Measurements from ENCODE around the gene PTGER1.
A peak's percentile ranks its signal among the peaks of the same experiment; 100 is the strongest.

Gene PTGER1

DNA sequence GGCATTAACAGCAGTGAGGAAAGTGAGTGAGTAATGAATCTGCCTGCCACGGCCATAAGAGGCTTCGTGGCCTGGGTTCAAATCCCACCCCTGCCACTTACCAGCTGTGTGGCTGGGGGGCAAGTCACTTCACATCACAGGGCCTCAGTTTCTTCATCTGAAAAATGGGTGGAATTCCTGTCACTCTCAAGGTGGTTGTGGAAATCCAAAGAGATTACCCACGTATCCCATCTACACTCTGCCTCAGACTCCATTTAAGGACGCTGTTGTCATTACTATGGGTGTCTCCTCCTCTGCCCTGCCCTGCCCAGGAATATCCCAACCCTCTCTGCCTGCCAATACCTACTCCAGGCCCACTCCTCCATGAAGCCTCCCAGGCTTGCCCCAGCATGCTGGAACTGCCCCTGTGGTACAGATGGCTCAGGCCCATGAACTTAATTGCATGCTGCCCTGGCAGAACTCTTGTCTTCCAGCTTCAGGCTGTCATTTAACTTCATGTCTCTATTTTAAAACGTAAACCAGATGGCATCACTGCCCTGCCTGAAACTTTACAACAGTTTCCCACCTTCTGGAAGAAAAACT, 17.7 kb upstream of the PTGER1 start:
- H3K4me1 Mint-ChIP-seq (ENCODE audit: low read depth) = peaks cover 24% of the 10 kb centered on the region
- H3K9me3 Mint-ChIP-seq = no peaks in the 10 kb centered on the region
- no peaks in the 10 kb centered on the region for H3K27me3 Mint-ChIP-seq
- peak overlapping the region; percentile 57 for H3K27ac Mint-ChIP-seq
- DNase-seq = no peak
- peaks cover 26% of the 10 kb centered on the region for H3K36me3 Mint-ChIP-seq (ENCODE audit: low read depth)
- no peak overlapping the region for H3K4me3 Mint-ChIP-seq

DNA sequence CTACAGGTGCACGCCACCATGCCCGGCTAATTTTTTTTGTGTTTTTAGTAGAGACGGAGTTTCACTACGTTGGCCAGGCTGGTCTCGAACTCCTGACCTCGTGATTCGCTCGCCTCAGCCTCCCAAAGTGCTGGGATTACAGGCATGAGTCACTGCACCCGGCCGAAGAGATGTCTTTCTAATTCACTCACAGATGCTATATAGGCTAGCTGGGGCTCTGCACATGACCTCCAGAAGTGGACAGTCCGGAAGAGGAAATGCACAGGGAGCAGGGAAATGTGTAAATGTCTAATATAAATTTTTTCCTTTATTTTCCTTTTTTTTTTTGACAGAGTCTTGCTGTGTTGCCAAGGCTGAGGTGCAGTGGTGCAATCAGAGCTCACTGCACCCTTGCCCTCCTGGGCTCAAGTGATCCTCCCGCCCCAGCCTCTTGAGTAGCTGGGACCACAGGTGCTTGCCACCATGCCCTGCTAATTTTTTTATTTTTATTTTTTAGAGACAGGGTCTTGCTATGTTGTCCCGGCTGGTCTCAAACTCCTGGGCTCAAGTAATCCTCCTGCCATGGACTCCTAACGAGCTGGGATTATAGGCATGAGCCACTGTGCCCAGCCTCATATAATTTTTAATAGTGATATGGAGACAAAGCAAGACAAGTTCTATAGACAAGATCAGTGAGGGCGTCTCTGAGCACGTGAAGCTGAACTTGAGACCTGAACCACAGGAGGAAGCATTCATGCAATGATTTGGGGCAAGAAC, 12.4 kb upstream of the PTGER1 start:
- H3K27ac Mint-ChIP-seq = no peak overlapping the region
- DNase-seq = no peak
- H3K36me3 Mint-ChIP-seq (ENCODE audit: low read depth) = peaks cover 24% of the 10 kb centered on the region
- no peaks in the 10 kb centered on the region for H3K27me3 Mint-ChIP-seq
- no peaks in the 10 kb centered on the region for H3K9me3 Mint-ChIP-seq
- H3K4me1 Mint-ChIP-seq (ENCODE audit: low read depth) = peaks cover 6% of the 10 kb centered on the region
- no peak overlapping the region for H3K4me3 Mint-ChIP-seq

DNA sequence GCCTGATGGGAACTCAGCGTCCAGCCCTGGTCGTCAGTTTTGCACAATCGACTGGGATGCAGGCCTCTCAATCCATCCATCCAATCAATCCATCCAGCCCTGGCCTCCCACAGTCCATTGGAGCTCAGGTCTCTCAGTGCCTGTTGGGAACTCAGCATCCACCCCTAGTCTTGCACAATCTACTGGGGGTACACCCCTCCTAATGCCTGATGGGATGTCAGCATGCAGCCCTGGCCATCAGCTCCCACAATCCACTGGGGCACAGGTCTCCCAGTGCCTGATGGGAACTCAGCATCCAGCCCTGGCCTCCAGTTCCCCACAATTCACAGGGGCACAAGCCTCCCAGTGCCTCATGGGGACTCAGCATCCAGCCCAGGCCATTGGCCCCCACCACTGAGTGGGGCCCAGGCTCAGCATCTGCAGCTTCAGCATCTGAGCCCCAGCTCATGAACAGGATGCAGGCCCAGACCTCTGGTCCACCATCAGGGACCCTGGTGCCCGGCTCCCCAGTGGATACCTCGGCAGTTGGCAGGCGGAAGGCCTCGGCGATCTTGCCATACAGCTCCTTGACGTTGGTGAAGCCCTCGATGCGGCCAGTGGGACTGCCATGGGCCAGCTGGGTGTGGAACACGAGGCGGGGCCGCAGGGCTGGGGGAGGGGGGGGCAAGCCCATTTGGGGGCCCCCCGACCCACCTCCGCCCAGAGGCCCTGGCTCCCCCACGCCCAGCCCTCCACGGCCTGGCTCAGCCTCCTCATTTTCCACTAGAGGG, 7.2 kb upstream of the PTGER1 start:
- peaks cover 18% of the 10 kb centered on the region for H3K36me3 Mint-ChIP-seq (ENCODE audit: low read depth)
- H3K27ac Mint-ChIP-seq = no peak overlapping the region
- peaks cover 10% of the 10 kb centered on the region for H3K4me1 Mint-ChIP-seq (ENCODE audit: low read depth)
- H3K27me3 Mint-ChIP-seq = no peaks in the 10 kb centered on the region
- H3K9me3 Mint-ChIP-seq = no peaks in the 10 kb centered on the region
- H3K4me3 Mint-ChIP-seq = no peak overlapping the region
- DNase-seq = no peak

DNA sequence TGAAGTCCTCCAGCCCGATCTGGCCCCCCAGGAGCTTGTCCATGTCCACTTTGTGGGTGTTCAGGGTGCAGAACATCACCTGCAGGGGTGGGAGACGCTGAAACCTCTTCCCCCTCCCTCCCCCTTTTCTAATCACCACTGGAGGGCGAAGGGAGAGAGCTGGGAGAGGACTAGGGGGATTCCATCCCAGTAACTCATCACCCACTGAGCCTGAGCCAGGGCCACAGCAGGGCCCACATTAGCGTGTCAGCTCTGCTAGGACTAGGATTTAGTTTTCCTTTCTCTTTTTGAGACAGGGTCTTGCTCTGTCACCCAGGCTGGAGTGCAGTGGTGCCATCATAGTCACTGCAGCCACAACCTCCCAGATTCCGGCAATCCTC, 5.5 kb upstream of the PTGER1 start:
- Mint-ChIP-seq H3K27me3 (peaks cover 4% of the 10 kb centered on the region), H3K9me3 (no peaks in the 10 kb centered on the region), H3K4me3 (no peak overlapping the region), H3K4me1 (ENCODE audit: low read depth) (peaks cover 14% of the 10 kb centered on the region), H3K36me3 (ENCODE audit: low read depth) (peaks cover 18% of the 10 kb centered on the region), H3K27ac (no peak overlapping the region)
- DNase-seq = no peak

DNA sequence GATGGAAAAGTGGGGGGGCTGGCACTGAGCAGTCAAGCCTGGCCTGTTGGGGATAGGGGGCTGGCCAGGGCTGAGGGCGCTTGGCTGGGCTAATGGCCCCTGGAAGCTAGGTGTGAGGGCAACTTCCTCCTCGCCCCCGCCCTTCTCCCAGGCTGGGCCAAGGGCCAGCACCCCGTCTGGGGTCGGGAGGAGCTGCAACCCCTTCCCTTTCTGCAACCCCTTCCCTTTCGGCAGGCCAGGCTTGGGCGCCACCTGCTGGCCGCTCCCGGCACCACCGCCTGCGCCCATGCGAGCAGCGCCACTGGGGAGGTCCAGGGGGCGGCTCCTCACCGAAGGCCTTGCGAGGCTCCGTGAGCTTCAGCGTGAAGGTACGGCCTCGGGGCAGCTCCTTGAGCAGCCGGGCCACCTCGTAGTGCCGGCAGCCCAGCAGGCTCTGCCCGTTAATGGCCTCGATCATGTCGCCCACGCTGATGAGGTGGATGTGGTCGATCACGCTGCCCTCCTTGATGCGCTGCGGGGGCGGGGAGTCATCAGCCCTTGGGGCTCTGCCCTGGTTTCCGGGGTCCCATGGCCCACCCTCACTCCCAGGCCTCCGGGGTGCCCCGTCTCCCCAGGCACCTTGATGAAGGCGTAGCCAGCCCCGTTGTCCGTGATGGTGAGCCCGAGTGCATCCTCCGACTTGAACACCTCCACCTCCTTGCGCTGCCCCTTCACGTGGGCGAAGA, 5.0 kb upstream of the PTGER1 start:
- H3K4me3 Mint-ChIP-seq = no peak overlapping the region
- peaks cover 18% of the 10 kb centered on the region for H3K36me3 Mint-ChIP-seq (ENCODE audit: low read depth)
- peaks cover 7% of the 10 kb centered on the region for H3K27me3 Mint-ChIP-seq
- H3K27ac Mint-ChIP-seq = no peak overlapping the region
- DNase-seq = peak; percentile 86
- peaks cover 17% of the 10 kb centered on the region for H3K4me1 Mint-ChIP-seq (ENCODE audit: low read depth)
- no peaks in the 10 kb centered on the region for H3K9me3 Mint-ChIP-seq

DNA sequence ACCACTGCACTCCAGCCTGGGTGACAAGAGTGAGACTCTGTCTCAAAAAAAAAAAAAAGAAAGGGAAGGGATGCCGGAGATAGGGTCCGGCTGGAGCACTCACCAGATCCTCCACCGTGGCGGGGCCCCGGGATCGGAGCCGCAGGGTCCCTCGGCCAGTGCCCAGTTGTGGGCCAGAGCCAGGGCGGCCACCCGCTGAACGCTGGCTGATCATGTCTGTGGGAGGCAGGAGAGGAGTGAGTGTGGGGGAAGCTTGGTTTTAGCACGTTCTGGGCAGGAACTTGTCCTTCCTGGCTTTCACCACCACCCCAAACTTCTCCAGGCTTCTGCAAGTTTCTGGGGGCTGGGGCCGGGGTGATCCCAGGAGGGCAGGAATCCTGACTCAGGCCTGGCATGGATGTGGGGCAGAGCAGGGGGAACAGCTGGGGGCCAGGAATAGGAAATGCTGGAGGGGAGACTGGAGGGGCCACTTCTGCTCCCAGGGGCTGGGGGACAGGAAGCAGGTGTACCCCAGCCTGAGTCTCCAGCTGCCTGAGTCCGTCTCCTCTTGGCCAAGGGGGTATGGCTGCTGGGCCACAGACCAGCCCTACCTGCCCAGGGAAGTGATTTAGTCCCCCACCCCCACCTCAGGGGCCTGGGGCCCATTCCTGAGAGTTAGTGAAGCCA, 4.3 kb upstream of the PTGER1 start:
- DNase-seq = no peak

DNA sequence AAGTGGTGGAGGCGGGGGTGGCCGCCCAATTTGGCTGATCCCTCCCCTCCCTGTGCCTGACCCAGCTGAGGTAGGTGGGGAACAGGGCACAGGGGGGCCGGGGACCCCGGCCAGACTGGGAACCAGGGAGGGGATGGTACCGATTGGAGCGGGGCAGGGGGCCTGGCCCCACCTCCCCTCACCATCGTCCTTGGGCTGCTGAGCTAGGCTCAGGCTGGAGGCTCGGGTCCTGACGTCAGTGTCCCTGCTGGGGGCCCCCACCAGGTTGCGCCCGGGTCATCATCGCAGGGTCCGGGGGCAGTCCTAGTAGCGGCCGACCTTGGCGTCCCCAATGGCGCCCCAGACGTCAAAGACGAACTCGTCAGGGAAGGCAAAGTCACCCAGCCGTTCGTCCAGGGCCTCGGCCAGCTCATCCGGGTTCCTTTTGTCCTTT, 3.0 kb upstream of the PTGER1 start:
- no peak for DNase-seq
- peaks cover 18% of the 10 kb centered on the region for H3K36me3 Mint-ChIP-seq (ENCODE audit: low read depth)
- H3K27me3 Mint-ChIP-seq = peaks cover 19% of the 10 kb centered on the region
- H3K9me3 Mint-ChIP-seq = no peaks in the 10 kb centered on the region
- H3K27ac Mint-ChIP-seq = no peak overlapping the region
- peaks cover 28% of the 10 kb centered on the region for H3K4me1 Mint-ChIP-seq (ENCODE audit: low read depth)
- H3K4me3 Mint-ChIP-seq = no peak overlapping the region

More for the DNA sequence above, 4.3 kb upstream of the PTGER1 start:
- Mint-ChIP-seq H3K9me3 (no peaks in the 10 kb centered on the region), H3K4me3 (no peak overlapping the region), H3K36me3 (ENCODE audit: low read depth) (peaks cover 18% of the 10 kb centered on the region), H3K27ac (no peak overlapping the region), H3K4me1 (ENCODE audit: low read depth) (peaks cover 24% of the 10 kb centered on the region), H3K27me3 (peaks cover 13% of the 10 kb centered on the region)

DNA sequence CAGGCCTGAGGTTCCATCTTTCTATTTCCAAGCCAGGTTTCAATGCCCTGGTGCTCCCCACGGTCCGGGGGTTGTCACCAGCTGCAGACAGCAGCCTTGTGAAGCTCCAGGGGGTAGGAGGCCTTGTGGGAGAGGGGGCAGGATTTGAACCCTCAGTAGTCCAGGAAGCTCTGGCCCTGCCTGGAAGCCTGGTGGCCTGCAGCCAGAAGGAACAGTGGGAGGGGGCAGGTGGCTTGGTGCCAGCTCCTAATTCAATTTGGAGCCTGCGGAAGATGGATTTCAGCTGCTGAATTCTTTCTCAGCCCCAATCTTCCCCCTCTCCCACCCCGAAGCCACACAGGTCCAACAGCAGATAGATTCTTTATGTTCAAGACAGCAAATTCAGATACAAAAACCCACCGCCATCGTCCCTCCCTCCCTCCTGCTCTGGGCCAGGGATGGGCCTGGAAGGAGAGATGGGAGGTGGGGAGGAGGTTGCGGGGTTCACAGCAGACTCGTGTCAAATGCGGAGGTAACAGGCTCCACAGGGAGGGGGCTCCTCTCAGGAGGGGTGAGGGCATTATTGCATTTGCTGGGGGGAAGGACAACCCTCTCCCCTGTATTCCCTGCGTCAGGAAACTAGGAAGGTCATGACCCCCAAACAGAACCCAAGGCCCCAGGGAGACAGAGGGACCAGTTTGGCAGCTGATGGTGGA, 2.4 kb upstream of the PTGER1 start:
- no peaks in the 10 kb centered on the region for H3K9me3 Mint-ChIP-seq
- no peak overlapping the region for H3K27ac Mint-ChIP-seq

DNA sequence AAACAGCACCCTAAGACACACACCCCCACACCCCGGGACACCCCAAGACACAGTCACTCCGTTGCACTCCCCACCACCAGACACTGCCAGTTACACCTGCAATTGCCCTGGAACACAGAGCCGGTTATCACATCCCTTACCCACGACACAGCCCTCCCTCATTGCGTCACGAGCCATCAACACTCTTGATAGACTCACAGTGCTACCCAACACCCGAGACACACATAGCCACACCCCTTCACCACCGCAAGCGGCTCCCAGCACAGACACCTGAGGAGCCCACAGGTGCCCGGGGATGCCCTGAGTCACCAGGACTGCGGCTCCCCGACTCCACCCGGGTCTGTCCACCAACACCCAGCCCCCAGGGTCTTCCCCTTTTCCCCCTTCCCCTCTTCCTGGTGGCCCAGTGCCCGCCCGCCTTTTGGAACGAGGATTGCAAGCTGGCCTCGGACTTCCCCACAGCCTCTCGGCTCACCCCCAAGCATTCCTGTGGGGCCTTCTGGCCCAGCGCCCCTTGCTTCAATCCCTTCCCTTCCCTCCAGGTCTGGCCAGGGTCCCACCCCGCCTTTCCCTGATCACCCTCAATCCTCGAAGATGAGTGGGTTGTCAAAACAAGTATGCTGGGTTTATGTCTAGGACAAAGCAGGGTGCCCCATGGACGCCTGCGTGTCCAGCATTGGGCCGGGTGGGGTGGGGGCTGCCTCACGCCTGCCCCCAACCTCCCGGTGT, 1.7 kb upstream of the PTGER1 start:
- Mint-ChIP-seq H3K4me3 (no peak overlapping the region), H3K4me1 (ENCODE audit: low read depth) (peaks cover 37% of the 10 kb centered on the region), H3K27ac (no peak overlapping the region), H3K9me3 (no peaks in the 10 kb centered on the region), H3K36me3 (ENCODE audit: low read depth) (peaks cover 17% of the 10 kb centered on the region), H3K27me3 (peaks cover 25% of the 10 kb centered on the region)
- DNase-seq = no peak

More for the DNA sequence above, 2.4 kb upstream of the PTGER1 start:
- Mint-ChIP-seq H3K4me1 (ENCODE audit: low read depth) (peaks cover 34% of the 10 kb centered on the region), H3K36me3 (ENCODE audit: low read depth) (peaks cover 18% of the 10 kb centered on the region), H3K27me3 (peaks cover 25% of the 10 kb centered on the region), H3K4me3 (no peak overlapping the region)
- DNase-seq = no peak

DNA sequence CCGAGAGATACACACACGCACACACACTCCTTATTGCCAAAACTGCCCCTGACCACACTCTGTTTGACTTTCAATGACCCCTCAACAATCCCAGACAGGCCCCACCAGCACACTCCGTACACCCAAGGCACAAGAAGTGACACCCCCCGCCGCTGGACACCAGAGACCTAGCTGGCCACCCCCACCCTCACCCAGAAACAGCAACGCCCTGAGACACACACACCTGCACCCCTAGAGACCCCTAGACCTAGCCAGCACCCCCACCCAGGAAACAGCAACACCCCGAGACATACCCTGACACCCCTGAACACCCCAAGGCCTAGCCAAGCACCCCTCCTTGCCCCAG, 1.1 kb upstream of the PTGER1 start:
- no peak for DNase-seq
- H3K27ac Mint-ChIP-seq = no peak overlapping the region
- peaks cover 25% of the 10 kb centered on the region for H3K27me3 Mint-ChIP-seq
- peaks cover 19% of the 10 kb centered on the region for H3K36me3 Mint-ChIP-seq (ENCODE audit: low read depth)
- H3K9me3 Mint-ChIP-seq = no peaks in the 10 kb centered on the region
- no peak overlapping the region for H3K4me3 Mint-ChIP-seq
- H3K4me1 Mint-ChIP-seq (ENCODE audit: low read depth) = peaks cover 38% of the 10 kb centered on the region

DNA sequence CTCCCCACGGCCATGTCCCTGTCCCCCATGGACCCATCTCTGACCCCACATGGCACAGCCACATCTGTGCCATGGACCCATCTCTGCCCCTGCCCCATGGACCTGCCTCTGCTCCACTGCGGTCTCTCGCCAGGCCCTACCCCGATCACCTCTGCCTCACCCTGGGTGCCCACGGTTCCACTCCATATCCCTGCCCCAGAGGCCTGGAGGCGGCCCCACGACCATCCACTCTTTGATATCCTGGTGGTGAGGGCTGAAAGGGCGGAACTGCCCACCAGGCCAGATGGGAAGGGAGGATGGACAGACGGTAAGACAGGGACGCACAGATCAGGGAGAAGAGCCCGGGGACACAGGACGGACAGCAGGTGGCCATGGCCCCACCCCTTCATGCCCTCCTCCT, 327 bp downstream of the PTGER1 start:
- H3K9me3 Mint-ChIP-seq = no peaks in the 10 kb centered on the region
- peaks cover 32% of the 10 kb centered on the region for H3K36me3 Mint-ChIP-seq (ENCODE audit: low read depth)
- peaks cover 35% of the 10 kb centered on the region for H3K4me1 Mint-ChIP-seq (ENCODE audit: low read depth)
- H3K27me3 Mint-ChIP-seq = peaks cover 25% of the 10 kb centered on the region
- peak overlapping the region; percentile 6 for H3K4me3 Mint-ChIP-seq
- no peak for DNase-seq
- peak overlapping the region; percentile 50 for H3K27ac Mint-ChIP-seq

DNA sequence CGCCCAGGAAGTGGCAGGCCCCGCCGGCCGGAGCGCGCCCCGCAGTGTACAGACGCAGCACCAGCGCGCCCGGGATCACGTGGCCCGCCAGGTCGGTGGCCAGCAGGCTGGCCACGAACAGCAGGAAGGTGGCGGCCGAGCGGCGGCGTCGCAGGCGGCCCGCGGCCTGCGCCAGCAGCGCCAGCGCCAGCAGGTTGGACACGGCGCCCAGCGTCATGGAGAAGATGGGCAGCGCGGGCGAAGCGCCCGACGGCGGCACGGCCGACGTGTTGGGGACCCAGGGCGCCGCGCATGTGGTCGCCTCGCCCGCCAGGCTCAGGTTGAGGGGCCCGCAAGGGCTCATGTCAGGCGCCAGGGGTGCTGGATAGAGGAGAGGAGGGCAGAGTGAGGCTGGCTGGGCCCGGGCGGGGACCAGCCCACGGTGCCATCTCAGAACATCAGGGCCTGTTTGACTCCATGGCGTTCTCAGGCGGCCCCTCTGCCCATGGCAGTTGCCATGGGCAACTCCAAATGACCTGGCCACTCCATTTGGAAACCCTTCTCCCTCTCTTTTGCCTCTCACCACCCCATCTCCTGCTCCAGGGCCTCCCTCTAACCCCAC, 1.1 kb downstream of the PTGER1 start:
- H3K9me3 Mint-ChIP-seq = no peaks in the 10 kb centered on the region
- no peak overlapping the region for H3K27ac Mint-ChIP-seq
- no peak overlapping the region for H3K4me3 Mint-ChIP-seq
- peaks cover 35% of the 10 kb centered on the region for H3K4me1 Mint-ChIP-seq (ENCODE audit: low read depth)
- no peak for DNase-seq
- peaks cover 25% of the 10 kb centered on the region for H3K27me3 Mint-ChIP-seq
- H3K36me3 Mint-ChIP-seq (ENCODE audit: low read depth) = peaks cover 40% of the 10 kb centered on the region

All from activated T-cell treated with anti-CD3 and anti-CD28 coated beads, Interleukin-2, amount 50 U/mL, for 24 hours (primary cell).